ENCODE results near the gene ERC2.

The ERC2 gene

DNA sequence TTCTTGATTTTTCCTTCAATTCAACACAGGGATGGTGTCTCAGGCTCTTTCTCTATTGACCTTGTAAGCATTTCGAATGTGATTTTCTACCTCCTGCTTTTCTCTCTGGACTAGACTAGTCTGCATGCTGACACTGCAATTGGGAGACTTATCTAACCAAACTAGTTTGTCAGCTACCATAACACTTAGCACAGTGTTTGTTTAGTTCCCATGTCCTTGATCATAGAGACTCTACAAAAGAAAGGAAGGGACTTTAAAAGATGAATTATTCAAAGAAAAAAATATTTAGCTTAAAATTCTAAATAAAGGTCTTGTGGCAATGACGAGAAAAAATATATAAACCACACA is 407.0 kb downstream of the ERC2 start:
- Histone ChIP-seq H3K27me3 (ENCODE audit: insufficient read depth, low read length) (no peaks in the 10 kb centered on the region), H3K4me3 (ENCODE audit: low read depth, low read length) (no peak overlapping the region), H3K14ac (ENCODE audit: low read length) (no peak overlapping the region), H4K91ac (ENCODE audit: low read depth, low read length) (no peak overlapping the region), H3K79me2 (ENCODE audit: control insufficient read depth, insufficient read depth, low read length, poor library complexity) (no peaks in the 10 kb centered on the region), H2BK5ac (ENCODE audit: low read depth, low read length, poor library complexity) (no peak overlapping the region), H3K4me2 (ENCODE audit: low read length) (no peak overlapping the region), H2BK12ac (ENCODE audit: low read length) (no peak overlapping the region), H3K79me1 (ENCODE audit: low read length) (no peaks in the 10 kb centered on the region), H3K4ac (ENCODE audit: low read depth, low read length) (no peak overlapping the region), H4K8ac (ENCODE audit: low read depth, low read length) (no peak overlapping the region), H3K36me3 (ENCODE audit: control insufficient read depth in 1 of 2, insufficient read depth in 2 of 2, low read length in 2 of 2) (no peaks in the 10 kb centered on the region), H3K4me1 (ENCODE audit: control insufficient read depth in 1 of 2, insufficient read depth in 2 of 2, low read length in 2 of 2) (no peaks in the 10 kb centered on the region), H3K9ac (ENCODE audit: low read length) (no peak overlapping the region), H2AFZ (ENCODE audit: insufficient read depth, low read length, poor library complexity) (no peak overlapping the region), H3K18ac (ENCODE audit: low read length) (no peak overlapping the region), H3K27ac (ENCODE audit: low read depth, low read length) (no peak overlapping the region), H3K9me3 (ENCODE audit: insufficient read depth, low read depth, low read length) (no peaks in the 10 kb centered on the region), H2BK120ac (ENCODE audit: insufficient read depth, low read length, poor library complexity) (no peak overlapping the region), H3K23ac (ENCODE audit: low read length) (no peak overlapping the region), H4K12ac (ENCODE audit: low read depth, low read length) (no peak overlapping the region), H2AK5ac (ENCODE audit: low read length) (no peak overlapping the region)
- WGBS (ENCODE audit: extremely low coverage, insufficient coverage, insufficient read length), result no CpG with 5 or more reads among the region's 2 CpGs
- DNase-seq, result no peak

GRCh38 chr3:56060521-56061278 is 407.6 kb downstream of the ERC2 start:
- H4K8ac ChIP-seq (ENCODE audit: low read depth, low read length), result no peak overlapping the region

DNA sequence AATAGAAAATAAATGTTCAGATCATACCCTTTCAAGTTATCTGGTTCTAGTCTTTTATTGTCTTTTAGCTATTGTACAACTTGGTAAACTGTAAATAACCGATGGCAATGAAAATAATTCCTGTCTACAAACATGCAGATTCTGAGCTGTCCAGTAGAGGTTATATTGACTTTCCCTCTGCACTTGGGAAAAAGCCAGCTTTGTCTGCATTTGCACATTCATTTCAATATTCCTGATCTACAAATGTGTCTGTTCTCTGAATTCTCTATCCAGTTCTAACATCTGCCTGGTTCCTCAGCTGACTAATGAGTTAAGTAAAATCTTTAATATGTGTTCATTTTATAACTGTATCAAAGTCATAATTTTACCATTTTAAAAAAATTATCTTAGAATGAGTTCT is 408.5 kb downstream of the ERC2 start:
- Histone ChIP-seq H3K4me1 (ENCODE audit: control insufficient read depth in 1 of 2, insufficient read depth in 2 of 2, low read length in 2 of 2) (peaks cover 2 to 3% of the 10 kb centered on the region in 2 experiments), H3K27ac (ENCODE audit: low read depth, low read length) (no peak overlapping the region), H2AFZ (ENCODE audit: insufficient read depth, low read length, poor library complexity) (no peak overlapping the region), H3K27me3 (ENCODE audit: insufficient read depth, low read length) (no peaks in the 10 kb centered on the region), H3K9me3 (ENCODE audit: insufficient read depth, low read depth, low read length) (no peaks in the 10 kb centered on the region), H3K4me3 (ENCODE audit: low read depth, low read length) (no peak overlapping the region), H2BK12ac (ENCODE audit: low read length) (no peak overlapping the region), H3K4ac (ENCODE audit: low read depth, low read length) (no peak overlapping the region), H3K18ac (ENCODE audit: low read length) (no peak overlapping the region), H3K36me3 (ENCODE audit: control insufficient read depth in 1 of 2, insufficient read depth in 2 of 2, low read length in 2 of 2) (no peaks in the 10 kb centered on the region), H3K79me2 (ENCODE audit: control insufficient read depth, insufficient read depth, low read length, poor library complexity) (no peaks in the 10 kb centered on the region), H2AK5ac (ENCODE audit: low read length) (no peak overlapping the region), H4K91ac (ENCODE audit: low read depth, low read length) (no peak overlapping the region), H2BK5ac (ENCODE audit: low read depth, low read length, poor library complexity) (no peak overlapping the region), H3K9ac (ENCODE audit: low read length) (no peak overlapping the region), H4K12ac (ENCODE audit: low read depth, low read length) (no peak overlapping the region), H2BK120ac (ENCODE audit: insufficient read depth, low read length, poor library complexity) (no peak overlapping the region), H3K79me1 (ENCODE audit: low read length) (no peaks in the 10 kb centered on the region), H4K8ac (ENCODE audit: low read depth, low read length) (no peak overlapping the region), H3K14ac (ENCODE audit: low read length) (no peak overlapping the region), H3K23ac (ENCODE audit: low read length) (no peak overlapping the region), H3K4me2 (ENCODE audit: low read length) (no peak overlapping the region)
- no CpG with 5 or more reads among the region's 1 CpG for WGBS (ENCODE audit: extremely low coverage, insufficient coverage, insufficient read length)
- no peak for DNase-seq

More at GRCh38 chr3:56060521-56061278, 407.6 kb downstream of the ERC2 start:
- no peaks in the 10 kb centered on the region for H3K9me3 ChIP-seq (ENCODE audit: insufficient read depth, low read depth, low read length)
- no CpG with 5 or more reads among the region's 6 CpGs for WGBS (ENCODE audit: extremely low coverage, insufficient coverage, insufficient read length)
- H3K79me1 ChIP-seq (ENCODE audit: low read length), result no peaks in the 10 kb centered on the region
- H3K27me3 ChIP-seq (ENCODE audit: insufficient read depth, low read length), result no peaks in the 10 kb centered on the region
- DNase-seq, result no peak
- H3K4me3 ChIP-seq (ENCODE audit: low read depth, low read length), result no peak overlapping the region
- H2BK12ac ChIP-seq (ENCODE audit: low read length), result no peak overlapping the region
- no peak overlapping the region for H3K4me2 ChIP-seq (ENCODE audit: low read length)
- H3K79me2 ChIP-seq (ENCODE audit: control insufficient read depth, insufficient read depth, low read length, poor library complexity), result no peaks in the 10 kb centered on the region
- no peak overlapping the region for H2AFZ ChIP-seq (ENCODE audit: insufficient read depth, low read length, poor library complexity)
- no peak overlapping the region for H3K9ac ChIP-seq (ENCODE audit: low read length)
- no peaks in the 10 kb centered on the region for H3K4me1 ChIP-seq (ENCODE audit: control insufficient read depth in 1 of 2, insufficient read depth in 2 of 2, low read length in 2 of 2)
- no peak overlapping the region for H3K18ac ChIP-seq (ENCODE audit: low read length)
- H3K14ac ChIP-seq (ENCODE audit: low read length), result no peak overlapping the region
- H3K27ac ChIP-seq (ENCODE audit: low read depth, low read length), result no peak overlapping the region
- H2AK5ac ChIP-seq (ENCODE audit: low read length), result no peak overlapping the region
- H4K12ac ChIP-seq (ENCODE audit: low read depth, low read length), result no peak overlapping the region
- no peak overlapping the region for H4K91ac ChIP-seq (ENCODE audit: low read depth, low read length)
- H3K23ac ChIP-seq (ENCODE audit: low read length), result no peak overlapping the region
- H2BK5ac ChIP-seq (ENCODE audit: low read depth, low read length, poor library complexity), result no peak overlapping the region
- no peak overlapping the region for H2BK120ac ChIP-seq (ENCODE audit: insufficient read depth, low read length, poor library complexity)
- no peaks in the 10 kb centered on the region for H3K36me3 ChIP-seq (ENCODE audit: control insufficient read depth in 1 of 2, insufficient read depth in 2 of 2, low read length in 2 of 2)
- H3K4ac ChIP-seq (ENCODE audit: low read depth, low read length), result no peak overlapping the region

DNA sequence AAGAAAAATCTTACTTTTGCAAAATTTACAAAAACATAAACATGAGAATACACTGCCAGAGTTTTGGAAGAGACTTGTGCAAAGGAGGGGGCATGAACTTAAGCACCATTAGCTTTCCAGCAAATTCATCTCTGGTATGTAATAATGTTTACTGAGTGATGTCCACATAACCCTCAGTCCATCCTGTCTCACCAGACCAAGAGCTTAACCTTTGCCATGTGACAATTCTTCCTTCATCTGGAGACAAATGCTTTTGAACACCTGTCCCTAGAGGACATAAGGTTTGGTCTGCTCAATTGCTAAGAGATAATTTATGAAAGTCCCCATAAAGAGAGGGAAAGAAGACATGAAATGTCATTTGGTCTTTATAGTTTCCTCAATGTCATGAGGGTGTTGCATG is 412.3 kb downstream of the ERC2 start:
- no peak overlapping the region for H3K23ac ChIP-seq (ENCODE audit: low read length)
- no peak overlapping the region for H2BK12ac ChIP-seq (ENCODE audit: low read length)
- H4K8ac ChIP-seq (ENCODE audit: low read depth, low read length), result no peak overlapping the region
- no peak overlapping the region for H3K9ac ChIP-seq (ENCODE audit: low read length)
- H4K91ac ChIP-seq (ENCODE audit: low read depth, low read length), result no peak overlapping the region
- no peaks in the 10 kb centered on the region for H3K36me3 ChIP-seq (ENCODE audit: control insufficient read depth in 1 of 2, insufficient read depth in 2 of 2, low read length in 2 of 2)
- H2BK120ac ChIP-seq (ENCODE audit: insufficient read depth, low read length, poor library complexity), result no peak overlapping the region
- H2AFZ ChIP-seq (ENCODE audit: insufficient read depth, low read length, poor library complexity), result no peak overlapping the region
- no peak overlapping the region for H3K4ac ChIP-seq (ENCODE audit: low read depth, low read length)
- H3K27ac ChIP-seq (ENCODE audit: low read depth, low read length), result no peak overlapping the region
- H2BK5ac ChIP-seq (ENCODE audit: low read depth, low read length, poor library complexity), result no peak overlapping the region
- H3K79me1 ChIP-seq (ENCODE audit: low read length), result no peaks in the 10 kb centered on the region
- no peak overlapping the region for H4K12ac ChIP-seq (ENCODE audit: low read depth, low read length)
- H2AK5ac ChIP-seq (ENCODE audit: low read length), result no peak overlapping the region
- no peaks in the 10 kb centered on the region for H3K27me3 ChIP-seq (ENCODE audit: insufficient read depth, low read length)
- H3K18ac ChIP-seq (ENCODE audit: low read length), result no peak overlapping the region
- H3K4me3 ChIP-seq (ENCODE audit: low read depth, low read length), result no peak overlapping the region
- H3K4me1 ChIP-seq (ENCODE audit: control insufficient read depth in 1 of 2, insufficient read depth in 2 of 2, low read length in 2 of 2), result peaks cover 2 to 3% of the 10 kb centered on the region in 2 experiments
- H3K4me2 ChIP-seq (ENCODE audit: low read length), result no peak overlapping the region
- no peaks in the 10 kb centered on the region for H3K9me3 ChIP-seq (ENCODE audit: insufficient read depth, low read depth, low read length)
- no peaks in the 10 kb centered on the region for H3K79me2 ChIP-seq (ENCODE audit: control insufficient read depth, insufficient read depth, low read length, poor library complexity)
- DNase-seq, result peak in 1 of 2 donors; percentile 9
- no peak overlapping the region for H3K14ac ChIP-seq (ENCODE audit: low read length)
